Right atrium auricular region (tissue), 2 donors: ENCODE data around the gene ANKRD33. TPM values are rescaled to one million over a fixed set of nuclear protein-coding genes. Genes with fewer than 3 reads are reported as not detected.
"Not testable (repeated sequence)": the region's sequence is repeated elsewhere in the genome, so short reads cannot be mapped to it uniquely, and the experiment has no call there.

Source experiments
- DNase-seq: peaks from one replicate; pipeline ENCODE4 v3.0.0-alpha.2; 2019; ENCODE audit warnings: low spot score
- H3K27ac ChIP-seq, 2 donors: fragments of 200-600 bp; sonication (generic); 1 replicate in 1 of 2; 2 replicates in 1 of 2; pipeline ENCODE4 v1.5.1; 2016 to 2019
- H3K27me3 ChIP-seq, 2 donors: fragments of 200-600 bp; sonication (generic); one replicate each; pipeline versions ENCODE4 v1.5.1 to v1.6.0; 2017 to 2019
- H3K36me3 ChIP-seq: fragments of 200-600 bp; sonication (generic); one replicate; pipeline ENCODE4 v1.5.1; 2016
- H3K4me1 ChIP-seq, 2 donors: fragments of 200-600 bp; sonication (generic); one replicate each; pipeline versions ENCODE4 v1.5.1 to v1.6.0; 2017 to 2019
- H3K4me3 ChIP-seq, 2 donors: fragments of 200-600 bp; sonication (generic); 1 replicate in 1 of 2; 2 replicates in 1 of 2; pipeline ENCODE4 v1.5.1; 2017 to 2019; ENCODE audit warnings: mild to moderate bottlenecking in 1 of 2, moderate library complexity in 1 of 2
- H3K9me3 ChIP-seq, 2 donors: fragments of 200-600 bp; sonication (generic); one replicate each; pipeline ENCODE4 v1.5.1; 2019
- CTCF ChIP-seq, 2 donors: fragments of 200-600 bp; sonication (generic); IDR thresholded peaks; one replicate each; pipeline ENCODE4 v1.5.1; 2019; ENCODE audit warnings: antibody characterized with exemption in 2 of 2
- total RNA-seq, 2 donors: library from RNA; depleted of rRNA; stranded (reverse); fragments of >200 nt; gene quantifications; one replicate each; pipeline ENCODE4 v1.1.0, GENCODE V29; 2016

The ANKRD33 gene
- total RNA-seq, 2 donors from 2014 or later = not detected

- H3K27ac ChIP-seq = no peak overlapping the region
- H3K36me3 ChIP-seq = no peaks in the 10 kb centered on the region
- peaks cover 0 to 17% of the 10 kb centered on the region in 2 donors for H3K4me1 ChIP-seq
- H3K9me3 ChIP-seq = peaks cover 0 to 4% of the 10 kb centered on the region in 2 donors
- DNase-seq = no peak
- no peaks in the 10 kb centered on the region for H3K27me3 ChIP-seq
- TF ChIP-seq CTCF (IDR thresholded peaks at IDR 0.05) = no peak
- no peak overlapping the region for H3K4me3 ChIP-seq
Observed at GRCh38 chr12:51884676-51885229, 3.1 kb upstream of the ANKRD33 start.

- not testable (repeated sequence) for H3K36me3 ChIP-seq, DNase-seq, H3K9me3 ChIP-seq, H3K27me3 ChIP-seq, H3K4me3 ChIP-seq
- Histone ChIP-seq H3K4me1 (peaks cover 0 to 21% of the 10 kb centered on the region in 2 donors), H3K27ac (peak overlapping the region; percentile 48 to 74)
Observed at GRCh38 chr12:51885294-51886020, 2.4 kb upstream of the ANKRD33 start.

GRCh38 chr12:51886021-51886710 lies 1.7 kb upstream of the ANKRD33 start:
- H3K4me3 ChIP-seq = no peak overlapping the region
- peak; percentile 94 for DNase-seq

GRCh38 chr12:51888316-51889215 lies 663 bp downstream of the ANKRD33 start:
- H3K27me3 ChIP-seq = no peaks in the 10 kb centered on the region
- no peak for DNase-seq

More at GRCh38 chr12:51886021-51886710, 1.7 kb upstream of the ANKRD33 start:
- TF ChIP-seq CTCF (IDR thresholded peaks at IDR 0.05) = no peak
- H3K27me3 ChIP-seq = no peaks in the 10 kb centered on the region
- H3K9me3 ChIP-seq = peaks cover 0 to 4% of the 10 kb centered on the region in 2 donors
- peaks cover 0 to 21% of the 10 kb centered on the region in 2 donors for H3K4me1 ChIP-seq
- H3K27ac ChIP-seq = peak overlapping the region; percentile 56 to 74
- no peaks in the 10 kb centered on the region for H3K36me3 ChIP-seq

More at GRCh38 chr12:51888316-51889215, 663 bp downstream of the ANKRD33 start:
- H3K27ac ChIP-seq = no peak overlapping the region
- no peak for TF ChIP-seq CTCF (IDR thresholded peaks at IDR 0.05)
- H3K4me1 ChIP-seq = peaks cover 0 to 21% of the 10 kb centered on the region in 2 donors
- H3K9me3 ChIP-seq = no peaks in the 10 kb centered on the region
- H3K4me3 ChIP-seq = no peak overlapping the region
- H3K36me3 ChIP-seq = no peaks in the 10 kb centered on the region
